ENCODE results near the gene FHIP1A. TPM values are rescaled to one million over a fixed set of nuclear protein-coding genes. Genes with fewer than 3 reads are reported as not detected.
"Not testable (repeated sequence)": the region's sequence is repeated elsewhere in the genome, so short reads cannot be mapped to it uniquely, and the experiment has no call there.

The FHIP1A gene
- total RNA-seq, 1 donor from 2014 or later, result 11.5 TPM

GRCh38 chr4:151402145-151402865 is 6.7 kb upstream of the FHIP1A start:
- TF ChIP-seq, protein P1, sequence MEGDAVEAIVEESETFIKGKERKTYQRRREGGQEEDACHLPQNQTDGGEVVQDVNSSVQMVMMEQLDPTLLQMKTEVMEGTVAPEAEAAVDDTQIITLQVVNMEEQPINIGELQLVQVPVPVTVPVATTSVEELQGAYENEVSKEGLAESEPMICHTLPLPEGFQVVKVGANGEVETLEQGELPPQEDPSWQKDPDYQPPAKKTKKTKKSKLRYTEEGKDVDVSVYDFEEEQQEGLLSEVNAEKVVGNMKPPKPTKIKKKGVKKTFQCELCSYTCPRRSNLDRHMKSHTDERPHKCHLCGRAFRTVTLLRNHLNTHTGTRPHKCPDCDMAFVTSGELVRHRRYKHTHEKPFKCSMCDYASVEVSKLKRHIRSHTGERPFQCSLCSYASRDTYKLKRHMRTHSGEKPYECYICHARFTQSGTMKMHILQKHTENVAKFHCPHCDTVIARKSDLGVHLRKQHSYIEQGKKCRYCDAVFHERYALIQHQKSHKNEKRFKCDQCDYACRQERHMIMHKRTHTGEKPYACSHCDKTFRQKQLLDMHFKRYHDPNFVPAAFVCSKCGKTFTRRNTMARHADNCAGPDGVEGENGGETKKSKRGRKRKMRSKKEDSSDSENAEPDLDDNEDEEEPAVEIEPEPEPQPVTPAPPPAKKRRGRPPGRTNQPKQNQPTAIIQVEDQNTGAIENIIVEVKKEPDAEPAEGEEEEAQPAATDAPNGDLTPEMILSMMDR (IDR thresholded peaks at IDR 0.05; ENCODE audit: insufficient read depth, low read length, poor library complexity, severe bottlenecking), result no peak
- DNase-seq (ENCODE audit: low read depth), result no peak
- Histone ChIP-seq H3K27me3 (ENCODE audit: control insufficient read depth, insufficient read depth, low read length) (no peaks in the 10 kb centered on the region), H3K36me3 (ENCODE audit: control insufficient read depth, insufficient read depth, low read length) (no peaks in the 10 kb centered on the region), H3K4me3 (ENCODE audit: low read depth, low read length) (no peak overlapping the region)

GRCh38 chr4:151403656-151404055 is 5.3 kb upstream of the FHIP1A start:
- Histone ChIP-seq H3K27me3 (ENCODE audit: control insufficient read depth, insufficient read depth, low read length) (no peaks in the 10 kb centered on the region), H3K36me3 (ENCODE audit: control insufficient read depth, insufficient read depth, low read length) (no peaks in the 10 kb centered on the region), H3K4me3 (ENCODE audit: low read depth, low read length) (no peak overlapping the region)
- TF ChIP-seq, protein P1 (IDR thresholded peaks at IDR 0.05; ENCODE audit: insufficient read depth, low read length, poor library complexity, severe bottlenecking), result no peak
- no peak for DNase-seq (ENCODE audit: low read depth)

- not testable (repeated sequence) for DNase-seq (ENCODE audit: low read depth); H3K27me3 ChIP-seq (ENCODE audit: control insufficient read depth, insufficient read depth, low read length); H3K4me3 ChIP-seq (ENCODE audit: low read depth, low read length)
These were observed 4.2 kb upstream of the FHIP1A start for GRCh38 chr4:151404802-151405201.

GRCh38 chr4:151407018-151407417 is 2.0 kb upstream of the FHIP1A start:
- H3K36me3 ChIP-seq (ENCODE audit: control insufficient read depth, insufficient read depth, low read length), result no peaks in the 10 kb centered on the region
- no peak overlapping the region for H3K4me3 ChIP-seq (ENCODE audit: low read depth, low read length)
- no peak for DNase-seq (ENCODE audit: low read depth)
- TF ChIP-seq, protein P1 (IDR thresholded peaks at IDR 0.05; ENCODE audit: insufficient read depth, low read length, poor library complexity, severe bottlenecking), result no peak
- H3K27me3 ChIP-seq (ENCODE audit: control insufficient read depth, insufficient read depth, low read length), result no peaks in the 10 kb centered on the region

More at GRCh38 chr4:151404802-151405201, 4.2 kb upstream of the FHIP1A start:
- not testable (repeated sequence) for H3K36me3 ChIP-seq (ENCODE audit: control insufficient read depth, insufficient read depth, low read length)

DNA sequence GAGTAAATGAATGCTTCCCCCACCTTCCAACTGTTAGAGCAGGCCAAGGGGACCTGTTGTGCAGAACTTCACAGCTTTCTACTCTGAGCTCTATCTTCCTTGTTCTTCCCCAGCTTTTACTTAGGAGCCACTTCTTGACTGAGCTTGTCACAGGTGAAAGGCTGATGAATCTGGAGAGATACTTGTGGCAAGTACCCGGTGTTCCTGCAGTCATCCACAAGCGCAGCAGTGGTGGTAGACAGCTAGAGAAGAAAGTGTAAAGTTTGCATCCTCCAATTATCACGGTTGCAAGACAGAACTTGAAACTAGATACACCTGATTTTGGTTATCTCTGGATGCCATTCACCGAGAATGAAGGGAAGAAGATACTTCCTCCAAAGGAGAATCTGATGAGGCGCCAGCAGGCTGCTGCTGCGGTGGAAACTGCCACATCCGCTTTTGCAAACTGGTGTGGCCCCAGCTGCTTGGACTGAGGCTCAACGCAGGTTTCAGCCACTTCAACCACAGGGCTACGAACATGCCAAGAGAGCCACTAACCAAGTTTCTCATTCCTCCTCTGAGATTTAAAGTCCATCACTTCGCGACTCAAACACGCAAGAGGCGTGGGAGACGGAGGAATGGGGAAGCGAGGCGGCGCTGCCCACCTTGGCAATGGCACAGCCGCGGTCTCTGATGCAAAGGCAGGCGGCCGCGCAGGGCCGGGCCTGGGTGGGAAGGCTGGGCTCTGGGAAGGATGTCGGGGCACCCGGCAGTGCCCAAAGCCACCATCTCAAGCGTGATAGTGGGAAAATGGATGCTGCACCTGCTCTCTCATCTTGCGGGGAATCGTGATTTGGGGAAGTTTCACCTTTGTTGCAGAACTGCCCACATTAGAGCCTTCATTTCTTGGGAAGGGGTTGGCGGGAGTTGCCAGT is 1.3 kb upstream of the FHIP1A start:
- TF ChIP-seq, protein P1 (IDR thresholded peaks at IDR 0.05; ENCODE audit: insufficient read depth, low read length, poor library complexity, severe bottlenecking), result peak; percentile 33
- no peaks in the 10 kb centered on the region for H3K36me3 ChIP-seq (ENCODE audit: control insufficient read depth, insufficient read depth, low read length)
- H3K27me3 ChIP-seq (ENCODE audit: control insufficient read depth, insufficient read depth, low read length), result no peaks in the 10 kb centered on the region
- peak overlapping the region; percentile 56 for H3K4me3 ChIP-seq (ENCODE audit: low read depth, low read length)
- no peak for DNase-seq (ENCODE audit: low read depth)

DNA sequence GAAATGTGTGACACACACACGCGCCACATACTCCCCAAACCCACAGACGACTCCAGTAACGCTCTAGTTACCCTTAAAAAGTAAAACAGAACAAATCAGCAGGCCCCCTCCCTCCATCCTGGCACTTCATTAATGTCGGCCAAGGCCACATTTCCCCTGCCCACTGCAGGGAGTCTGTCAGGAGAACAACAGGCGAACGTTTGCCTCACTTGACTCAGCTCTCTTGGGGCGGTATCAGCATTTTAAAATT is 671 bp upstream of the FHIP1A start:
- no peaks in the 10 kb centered on the region for H3K27me3 ChIP-seq (ENCODE audit: control insufficient read depth, insufficient read depth, low read length)
- TF ChIP-seq, protein P1 (IDR thresholded peaks at IDR 0.05; ENCODE audit: insufficient read depth, low read length, poor library complexity, severe bottlenecking), result no peak

More for the DNA sequence above, 671 bp upstream of the FHIP1A start:
- DNase-seq (ENCODE audit: low read depth), result no peak
- H3K4me3 ChIP-seq (ENCODE audit: low read depth, low read length), result peak overlapping the region; percentile 56
- H3K36me3 ChIP-seq (ENCODE audit: control insufficient read depth, insufficient read depth, low read length), result no peaks in the 10 kb centered on the region

All from kidney epithelial cell (primary cell).